GM18861 (cell line): Measurements from ENCODE around the gene CAMP.
"Not testable (repeated sequence)": the region's sequence is repeated elsewhere in the genome, so short reads cannot be mapped to it uniquely, and the experiment has no call there.

Source experiments
- ATAC-seq: cut with Tn5 transposase; IDR thresholded peaks from one replicate; pipeline ENCODE4 v1.9.1; 2021; ENCODE audit not compliant: unreplicated experiment

Gene CAMP

GRCh38 chr3:48248095-48248850 is 25.0 kb downstream of the CAMP start:
- ATAC-seq, result no peak

- no peak for ATAC-seq
Observed at GRCh38 chr3:48256557-48256956, 33.3 kb downstream of the CAMP start.

DNA sequence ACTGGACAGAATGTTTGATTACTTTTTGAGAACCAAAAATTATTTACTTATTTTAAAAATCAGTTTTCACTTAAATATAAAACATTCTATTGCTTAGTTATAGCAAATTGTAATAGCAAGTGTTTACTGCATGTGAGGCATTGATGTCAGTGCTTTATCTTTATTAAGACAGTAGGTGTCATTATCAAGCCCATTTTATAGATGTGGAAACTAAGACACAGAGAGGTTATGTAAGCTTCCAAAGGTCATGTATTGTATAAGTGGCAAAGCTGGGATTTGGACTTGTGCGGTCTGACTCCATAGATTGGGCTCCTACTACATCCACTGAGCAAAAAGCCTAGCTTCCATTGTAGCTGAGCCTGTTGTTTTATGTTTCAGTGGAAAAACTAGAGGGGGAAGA is 35.2 kb downstream of the CAMP start:
- ATAC-seq, result no peak

GRCh38 chr3:48267782-48268181 is 44.5 kb downstream of the CAMP start:
- no peak for ATAC-seq

- ATAC-seq, result no peak
Observed at GRCh38 chr3:48268381-48268935, 45.2 kb downstream of the CAMP start.

- ATAC-seq, result no peak
Observed at GRCh38 chr3:48268936-48269561, 45.8 kb downstream of the CAMP start.

- ATAC-seq, result no peak
Observed at GRCh38 chr3:48269592-48269991, 46.3 kb downstream of the CAMP start.

DNA sequence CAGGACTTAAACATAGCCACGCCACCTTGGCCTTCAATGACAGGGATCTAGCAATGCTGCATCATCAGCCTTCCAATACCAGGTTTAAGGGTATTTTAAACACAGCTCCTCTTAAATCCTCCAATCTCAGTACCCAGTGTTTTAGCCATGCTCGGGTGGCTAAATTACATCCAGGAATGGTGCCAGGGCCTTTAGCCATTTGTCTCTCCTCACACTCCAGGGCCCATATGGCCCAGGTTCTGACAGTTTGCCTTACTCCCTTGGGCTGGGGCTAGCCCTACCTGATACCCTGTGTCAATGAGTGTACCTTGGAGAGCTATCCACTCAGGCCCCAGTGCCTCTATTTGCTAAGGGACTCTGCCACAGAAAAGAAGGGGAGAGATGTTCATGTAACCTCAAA is 47.0 kb downstream of the CAMP start:
- no peak for ATAC-seq

DNA sequence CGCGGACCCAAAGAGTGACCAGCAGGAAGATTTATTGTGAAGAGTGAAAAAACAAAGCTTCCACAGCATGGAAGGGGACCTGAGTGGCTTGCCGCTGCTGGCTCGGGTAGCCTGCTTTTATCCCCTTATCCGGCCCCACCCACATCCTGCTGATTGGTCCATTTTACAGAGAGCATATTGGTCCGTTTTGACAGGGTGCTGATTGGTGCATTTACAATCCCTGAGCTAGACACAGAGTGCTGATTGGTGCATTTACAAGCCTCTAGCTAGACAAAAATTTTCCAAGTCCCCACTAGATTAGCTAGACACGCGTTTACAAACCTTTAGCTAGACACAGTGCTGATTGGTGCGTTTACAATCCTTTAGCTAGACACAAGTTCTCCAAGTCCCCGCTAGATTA is 47.9 kb downstream of the CAMP start:
- ATAC-seq, result not testable (repeated sequence)

- no peak for ATAC-seq
Observed at GRCh38 chr3:48271763-48272498, 48.6 kb downstream of the CAMP start.

DNA sequence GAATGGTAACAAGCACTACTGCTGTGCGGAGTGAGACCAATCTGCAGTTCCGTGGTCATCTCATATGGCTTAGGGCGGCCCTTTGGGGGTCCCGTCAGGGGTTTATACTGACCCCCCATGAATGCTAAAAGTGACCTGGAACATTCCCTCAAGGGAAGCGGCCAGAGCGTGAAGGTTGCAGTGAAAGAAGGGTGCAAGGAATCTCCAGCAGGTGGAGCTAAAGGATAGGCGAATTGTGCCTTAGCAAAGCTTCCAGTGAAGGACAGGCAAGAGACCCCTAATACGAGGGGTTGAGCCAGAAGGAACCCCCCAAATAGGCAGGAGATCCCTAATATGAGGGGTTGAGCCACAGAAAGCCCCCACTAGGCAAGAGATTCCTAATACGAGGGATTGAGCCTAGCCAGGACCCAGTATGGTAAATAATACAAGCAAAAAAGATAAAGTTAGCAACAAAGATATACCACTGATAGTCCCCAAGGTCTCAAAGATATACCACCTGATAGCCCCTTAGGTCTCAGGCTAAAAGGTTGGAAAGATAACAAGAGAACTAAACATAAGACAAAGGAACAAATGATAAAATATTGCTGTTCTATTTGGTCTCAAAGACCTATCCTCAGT is 50.4 kb downstream of the CAMP start:
- no peak for ATAC-seq

DNA sequence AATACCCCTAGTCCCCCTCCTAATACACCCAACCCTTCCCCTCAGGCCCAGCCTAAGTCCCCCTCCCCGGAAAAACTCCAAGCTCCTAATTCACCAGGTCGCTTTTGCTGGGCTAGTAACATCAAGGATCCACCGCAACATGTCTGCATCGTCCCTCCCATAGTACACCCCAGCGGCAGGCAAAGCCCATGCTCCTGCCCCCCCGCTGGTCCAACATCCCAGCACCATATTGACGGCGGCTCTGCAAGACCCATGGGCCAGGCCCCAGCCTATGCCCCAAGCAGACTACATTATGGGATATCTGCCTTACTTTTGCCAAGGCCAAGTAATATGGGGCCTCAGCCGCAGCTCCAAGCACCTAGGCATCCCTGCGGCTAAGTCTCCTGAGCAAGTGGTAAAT is 51.2 kb downstream of the CAMP start:
- no peak for ATAC-seq
